ENCODE measurements around the gene DYRK1A. TPM values are rescaled to one million over a fixed set of nuclear protein-coding genes. Genes with fewer than 3 reads are reported as not detected.

Gene DYRK1A
- total RNA-seq, 4 donors from 2014 or later = 81.8 to 108 (median 87.4) TPM

GRCh38 chr21:37468909-37469308 is 102.3 kb downstream of the DYRK1A start:
- WGBS = 98% methylated on average over 4 of the region's 4 CpGs
- H3K27ac ChIP-seq (replicated peaks in 1 of 4) = no peak overlapping the region
- intact Hi-C loops (cut with DNase I) = no loop called here
- H3K4me3 ChIP-seq = no peak overlapping the region
- H3K4me1 ChIP-seq = peaks cover 25 to 63% (median 49%) of the 10 kb centered on the region in 4 donors
- TF ChIP-seq POLR2AphosphoS5 (IDR thresholded peaks at IDR 0.05) (no peak), EP300 (IDR thresholded peaks at IDR 0.05) (no peak), CTCF (IDR thresholded peaks at IDR 0.05) (no peak), POLR2A (IDR thresholded peaks at IDR 0.05; ENCODE audit: low read depth) (no peak)
- H3K9me3 ChIP-seq = no peaks in the 10 kb centered on the region
- DNase-seq (ENCODE audit: extremely low spot score) = no peak
- no peaks in the 10 kb centered on the region for H3K36me3 ChIP-seq
- no peaks in the 10 kb centered on the region for H3K27me3 ChIP-seq

DNA sequence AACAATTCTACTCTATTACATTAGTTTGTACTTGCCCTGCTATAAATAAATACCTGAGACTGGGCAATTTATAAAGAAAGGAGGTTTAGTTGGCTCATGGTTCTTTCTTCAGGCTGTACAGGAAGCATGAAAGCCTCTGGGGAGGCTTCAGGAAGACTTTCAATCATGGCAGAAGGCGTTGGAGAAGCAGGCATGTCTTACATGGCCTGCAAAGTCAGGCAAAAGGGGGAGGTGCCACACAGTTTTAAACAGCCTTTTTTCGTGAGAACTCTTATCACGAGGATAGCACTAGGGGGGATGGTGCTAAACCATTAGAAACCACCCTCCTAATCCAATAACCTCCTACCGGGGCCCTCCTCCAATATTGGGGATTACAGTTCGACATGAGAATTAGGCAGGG is 102.9 kb downstream of the DYRK1A start:
- WGBS = 92% methylated on average over 5 of the region's 5 CpGs
- Histone ChIP-seq H3K36me3 (no peaks in the 10 kb centered on the region), H3K4me1 (peaks cover 20 to 63% (median 49%) of the 10 kb centered on the region in 4 donors), H3K9me3 (no peaks in the 10 kb centered on the region), H3K4me3 (no peak overlapping the region), H3K27me3 (no peaks in the 10 kb centered on the region), H3K27ac (replicated peaks in 1 of 4) (no peak overlapping the region)
- no peak for DNase-seq (ENCODE audit: extremely low spot score)
- intact Hi-C loops (cut with DNase I) = no loop called here
- TF ChIP-seq EP300 (IDR thresholded peaks at IDR 0.05) = no peak
- TF ChIP-seq POLR2AphosphoS5 (IDR thresholded peaks at IDR 0.05) = no peak

- H3K4me1 ChIP-seq = peaks cover 29 to 74% (median 64%) of the 10 kb centered on the region in 4 donors
- no peak for TF ChIP-seq POLR2A (IDR thresholded peaks at IDR 0.05; ENCODE audit: low read depth)
- TF ChIP-seq EP300 (IDR thresholded peaks at IDR 0.05) = no peak
- no peak for TF ChIP-seq CTCF (IDR thresholded peaks at IDR 0.05)
- no peak for TF ChIP-seq POLR2AphosphoS5 (IDR thresholded peaks at IDR 0.05)
- intact Hi-C loops (cut with DNase I) = no loop called here
- H3K27ac ChIP-seq (replicated peaks in 1 of 4) = no peak overlapping the region
- H3K27me3 ChIP-seq = no peaks in the 10 kb centered on the region
- H3K4me3 ChIP-seq = no peak overlapping the region
- no peaks in the 10 kb centered on the region for H3K9me3 ChIP-seq
- 80% methylated on average over 4 of the region's 4 CpGs for WGBS
- no peak for DNase-seq (ENCODE audit: extremely low spot score)
- no peaks in the 10 kb centered on the region for H3K36me3 ChIP-seq
Observed at GRCh38 chr21:37472581-37472980, 106.0 kb downstream of the DYRK1A start.

- Histone ChIP-seq H3K27ac (replicated peaks in 1 of 4) (no peak overlapping the region), H3K4me1 (peaks cover 33 to 78% (median 69%) of the 10 kb centered on the region in 4 donors), H3K9me3 (no peaks in the 10 kb centered on the region), H3K36me3 (no peaks in the 10 kb centered on the region), H3K4me3 (no peak overlapping the region), H3K27me3 (no peaks in the 10 kb centered on the region)
- WGBS = 32% methylated on average over 6 of the region's 6 CpGs
- intact Hi-C loops (cut with DNase I) = no loop called here
- TF ChIP-seq POLR2AphosphoS5 (IDR thresholded peaks at IDR 0.05) (no peak), CTCF (IDR thresholded peaks at IDR 0.05) (no peak), EP300 (IDR thresholded peaks at IDR 0.05) (no peak), POLR2A (IDR thresholded peaks at IDR 0.05; ENCODE audit: low read depth) (no peak)
- no peak for DNase-seq (ENCODE audit: extremely low spot score)
Observed at GRCh38 chr21:37473491-37473890, 106.9 kb downstream of the DYRK1A start.

GRCh38 chr21:37474342-37474741 is 107.8 kb downstream of the DYRK1A start:
- H3K4me3 ChIP-seq = no peak overlapping the region
- no peaks in the 10 kb centered on the region for H3K27me3 ChIP-seq
- intact Hi-C loops (cut with DNase I) = no loop called here
- no peak for DNase-seq (ENCODE audit: extremely low spot score)
- TF ChIP-seq POLR2A (IDR thresholded peaks at IDR 0.05; ENCODE audit: low read depth) (no peak), POLR2AphosphoS5 (IDR thresholded peaks at IDR 0.05) (no peak), CTCF (IDR thresholded peaks at IDR 0.05) (no peak), EP300 (IDR thresholded peaks at IDR 0.05) (no peak)
- no peaks in the 10 kb centered on the region for H3K36me3 ChIP-seq
- no peaks in the 10 kb centered on the region for H3K9me3 ChIP-seq
- WGBS = 89% methylated on average over 3 of the region's 3 CpGs
- H3K4me1 ChIP-seq = peaks cover 36 to 83% (median 73%) of the 10 kb centered on the region in 4 donors
- H3K27ac ChIP-seq (replicated peaks in 1 of 4) = no peak overlapping the region

All from esophagus muscularis mucosa (tissue), 4 donors.